ENCODE measurements around the gene RCN2.

- TF ChIP-seq CREB1 (CRISPR knock-in tag; IDR thresholded peaks at IDR 0.05; ENCODE audit: low read depth) (no peak), CTCF (conservative IDR thresholded peaks at IDR 0.05; ENCODE audit: low read depth in 2 of 2) (no peak; a peak in 1 of 4 replicates), POLR2AphosphoS5 (IDR thresholded peaks at IDR 0.05; ENCODE audit: low read depth) (no peak), EZH2 (IDR thresholded peaks at IDR 0.05; ENCODE audit: low read depth, unreplicated experiment) (no peak), REST (IDR thresholded peaks at IDR 0.05; ENCODE audit: unreplicated experiment) (no peak), ZNF462 (CRISPR knock-in tag; IDR thresholded peaks at IDR 0.05) (no peak), NANOG (IDR thresholded peaks at IDR 0.05; ENCODE audit: borderline replicate concordance) (no peak), JUNB (IDR thresholded peaks at IDR 0.05; ENCODE audit: unreplicated experiment) (no peak), EZH2phosphoT487 (IDR thresholded peaks at IDR 0.05; ENCODE audit: unreplicated experiment) (no peak), ETS1 (IDR thresholded peaks at IDR 0.05) (no peak), ZNF331 (CRISPR knock-in tag; IDR thresholded peaks at IDR 0.05; ENCODE audit: low read depth) (no peak), ZNF114 (CRISPR knock-in tag; IDR thresholded peaks at IDR 0.05) (no peak)
Measured at GRCh38 chr15:76961268-76962011, 29.9 kb downstream of the RCN2 start.
